HG03342 (cell line): ENCODE measurements around the gene SMYD3.

Experiments
- ATAC-seq: cut with Tn5 transposase; IDR thresholded peaks from one replicate; pipeline ENCODE4 v1.9.1; 2021; ENCODE audit warnings: mild to moderate bottlenecking, moderate library complexity; ENCODE audit not compliant: unreplicated experiment

The SMYD3 gene

DNA sequence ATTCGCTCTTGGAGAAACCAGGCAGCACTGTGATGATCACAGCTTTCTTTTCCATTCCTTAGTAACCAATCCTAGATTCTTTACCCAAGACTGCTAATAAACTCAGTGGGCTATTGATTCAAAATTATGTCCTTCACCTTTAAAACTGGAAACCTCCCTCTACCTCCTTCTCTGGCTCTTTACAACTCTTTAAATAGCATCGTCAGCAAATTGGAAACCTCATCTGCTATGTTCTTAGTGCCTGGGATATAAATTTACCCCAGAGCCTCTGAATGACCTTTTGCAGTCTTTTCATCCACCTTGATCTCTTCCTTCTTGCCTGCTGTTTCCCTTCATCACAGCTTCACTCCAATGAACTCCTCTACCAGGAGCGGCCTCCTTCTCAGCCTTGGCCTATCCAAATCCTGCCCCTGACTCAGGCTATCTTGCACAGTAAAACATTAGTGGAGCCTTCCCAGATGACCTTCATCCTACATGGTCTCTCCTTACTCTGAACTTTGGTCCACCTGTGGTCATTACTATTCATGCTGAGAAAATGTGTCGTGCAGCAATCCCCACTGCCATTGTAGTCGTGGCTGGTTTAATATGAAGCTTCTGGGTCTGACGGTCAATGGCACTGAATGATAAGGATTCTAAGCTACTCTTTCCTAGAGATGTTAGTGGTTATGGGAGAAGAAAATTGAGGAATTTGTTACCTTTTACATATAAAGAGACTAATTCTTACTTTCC, 644.1 kb downstream of the SMYD3 start:
- ATAC-seq: no peak

DNA sequence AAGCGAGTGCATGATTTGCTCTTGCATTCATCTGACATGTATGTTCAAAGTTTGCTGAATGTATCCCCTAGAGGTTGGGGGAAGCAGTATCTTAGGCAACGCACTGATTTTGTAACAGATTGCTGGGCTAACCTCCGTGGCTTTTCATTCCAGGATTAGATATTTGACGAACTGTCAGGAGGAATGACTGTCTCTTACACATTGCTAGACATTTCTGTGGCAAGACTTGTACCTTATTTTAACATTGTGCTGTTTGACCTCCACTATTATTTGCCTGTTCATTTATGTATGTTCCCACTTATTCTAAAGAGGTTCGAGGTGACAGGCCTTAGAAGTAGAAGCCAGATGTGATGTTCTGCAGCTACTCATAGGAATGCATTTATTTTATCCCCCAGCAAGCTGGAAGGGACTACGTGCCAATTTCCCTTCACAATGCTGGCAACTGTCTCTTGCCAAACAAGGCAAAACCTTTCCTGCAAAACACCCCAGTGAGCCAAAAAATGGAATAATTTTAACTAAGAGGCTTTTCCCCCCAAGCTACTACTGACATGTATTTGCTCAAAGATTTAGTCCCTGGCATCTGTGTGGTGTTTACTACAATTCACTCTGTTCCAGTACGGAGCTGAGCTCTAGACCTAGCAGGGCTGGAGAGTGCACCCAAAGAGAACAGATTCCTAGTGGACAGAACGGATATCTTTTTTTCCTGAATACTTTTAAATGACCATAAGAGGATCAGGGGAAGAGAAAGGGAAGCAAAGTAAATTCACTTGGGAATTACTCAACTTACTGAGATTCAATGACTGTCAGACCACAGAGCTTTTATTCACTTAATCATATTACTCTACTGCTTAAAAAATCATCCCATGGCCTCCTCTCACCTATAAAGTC, 646.2 kb downstream of the SMYD3 start:
- ATAC-seq: no peak

DNA sequence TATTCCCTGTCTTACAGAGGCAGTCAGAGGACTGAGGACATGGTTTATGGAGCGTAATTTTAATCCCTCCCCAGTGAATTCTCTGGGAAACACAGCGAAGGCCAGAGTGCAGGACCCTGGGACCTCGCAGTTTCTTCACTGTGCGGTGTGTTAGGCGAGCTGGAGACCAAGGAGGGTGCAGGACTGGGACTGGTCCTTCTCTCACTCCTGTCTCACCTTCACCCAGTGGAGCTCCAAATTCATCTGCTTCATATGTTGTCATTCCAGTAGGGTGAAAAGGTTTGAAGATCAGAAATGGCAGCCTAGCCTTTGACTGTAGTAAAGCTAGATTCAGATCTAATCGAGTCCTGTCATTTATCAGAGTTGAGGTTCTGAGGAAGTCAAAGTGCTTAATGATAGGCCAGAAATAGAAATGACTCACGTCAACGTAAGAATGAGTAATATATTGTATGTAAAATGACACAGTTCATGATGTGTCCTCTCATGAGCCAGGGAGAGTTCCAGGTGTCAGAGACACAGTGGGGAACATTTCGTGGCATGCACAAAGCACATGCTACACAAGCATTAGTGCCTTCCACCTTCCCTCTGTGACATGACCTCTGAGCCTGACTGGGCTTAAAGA, 647.5 kb downstream of the SMYD3 start:
- no peak for ATAC-seq

DNA sequence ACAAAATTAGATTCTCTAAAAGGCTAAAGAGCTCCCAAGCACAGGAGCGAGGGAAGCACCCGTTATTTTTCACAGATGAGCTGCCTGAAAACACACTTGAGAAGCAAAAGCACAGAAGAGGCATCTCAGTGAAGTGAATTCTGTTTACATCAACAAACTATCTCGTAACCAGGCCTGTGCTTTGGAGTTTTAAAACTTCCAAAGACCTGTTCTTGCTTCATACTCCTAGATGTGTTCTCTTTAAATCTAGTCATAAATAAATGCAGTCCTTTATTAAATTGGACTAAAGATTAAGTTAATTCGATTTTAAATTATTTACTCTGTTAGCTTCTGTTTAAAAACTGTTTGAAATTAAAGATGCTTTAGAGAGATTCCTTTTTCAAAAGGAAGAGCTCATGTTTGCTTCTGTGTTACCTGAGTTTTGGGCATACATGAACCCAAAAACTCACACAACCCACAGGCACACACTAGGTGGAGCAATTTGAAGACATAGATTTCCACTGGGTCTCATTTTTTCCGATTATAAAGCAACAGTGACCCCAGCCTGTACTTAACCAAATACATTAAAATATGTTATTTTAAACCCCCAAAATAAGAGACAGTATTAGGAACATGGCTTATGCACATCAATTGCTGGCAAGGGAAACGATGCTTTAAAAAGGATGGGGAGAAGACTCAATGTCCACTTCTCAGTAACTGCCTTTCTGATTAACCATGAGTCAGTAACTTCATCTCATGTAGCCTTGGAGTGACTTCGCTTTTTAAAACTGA, 648.2 kb downstream of the SMYD3 start:
- ATAC-seq: no peak

DNA sequence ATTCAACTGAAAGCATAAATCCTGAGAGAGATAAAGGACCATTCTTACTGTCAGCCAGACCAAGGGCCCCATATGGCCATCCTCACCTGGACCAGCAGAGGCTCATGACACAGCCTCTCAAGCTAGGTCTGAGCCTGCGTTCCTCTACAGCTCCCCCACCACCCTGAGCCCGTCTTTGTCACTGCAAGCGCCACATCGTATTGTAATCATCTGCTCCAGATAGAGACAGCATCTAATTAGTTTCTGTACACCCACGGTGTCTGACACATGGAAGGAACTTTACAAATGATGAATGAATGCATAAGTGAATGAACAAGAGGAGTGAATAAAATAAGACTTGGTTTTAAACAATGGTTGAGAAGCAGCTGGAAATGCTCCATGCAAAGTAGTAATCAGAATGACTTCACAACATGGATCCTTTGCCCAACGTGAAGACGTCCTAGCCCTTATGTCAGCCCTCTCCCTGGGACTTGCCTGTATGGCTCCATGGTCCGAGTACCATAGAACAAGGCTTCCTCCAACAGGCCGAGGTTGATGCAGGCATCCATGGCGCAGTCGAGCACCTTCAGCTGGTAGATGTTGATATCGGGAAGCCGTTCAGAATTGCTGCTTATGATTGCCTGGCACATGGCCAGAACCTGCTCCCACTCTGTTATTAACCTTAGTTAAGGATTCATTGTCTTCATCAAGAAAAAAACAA, 648.9 kb downstream of the SMYD3 start:
- no peak for ATAC-seq

DNA sequence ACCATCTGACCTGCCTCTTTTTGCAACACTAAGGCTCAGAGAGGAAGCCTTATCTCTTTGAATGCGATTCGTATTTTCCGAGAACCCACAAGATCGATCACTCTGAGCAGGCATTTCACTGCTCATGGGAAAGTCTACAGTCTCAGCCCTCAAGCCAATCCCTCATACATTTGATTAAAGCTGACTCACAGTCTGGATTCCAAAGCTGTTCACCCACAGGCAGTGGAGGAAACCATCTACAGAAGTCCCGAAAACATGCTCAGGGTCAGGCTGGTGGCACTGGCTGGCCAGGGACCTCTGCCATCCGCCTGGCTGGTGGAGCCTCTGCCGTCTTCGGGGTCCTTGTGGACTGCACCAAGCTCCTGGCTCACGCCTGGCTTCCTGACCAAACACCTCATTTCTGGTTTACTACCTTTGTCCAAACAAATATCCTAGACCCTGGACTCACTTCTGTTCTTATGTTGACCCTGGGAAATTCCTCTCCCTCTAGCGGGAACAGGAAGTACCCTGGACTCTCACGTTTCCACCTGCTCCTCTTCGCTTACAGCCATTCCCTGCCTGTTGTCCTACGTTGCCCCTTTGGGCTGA, 650.0 kb downstream of the SMYD3 start:
- ATAC-seq: no peak

DNA sequence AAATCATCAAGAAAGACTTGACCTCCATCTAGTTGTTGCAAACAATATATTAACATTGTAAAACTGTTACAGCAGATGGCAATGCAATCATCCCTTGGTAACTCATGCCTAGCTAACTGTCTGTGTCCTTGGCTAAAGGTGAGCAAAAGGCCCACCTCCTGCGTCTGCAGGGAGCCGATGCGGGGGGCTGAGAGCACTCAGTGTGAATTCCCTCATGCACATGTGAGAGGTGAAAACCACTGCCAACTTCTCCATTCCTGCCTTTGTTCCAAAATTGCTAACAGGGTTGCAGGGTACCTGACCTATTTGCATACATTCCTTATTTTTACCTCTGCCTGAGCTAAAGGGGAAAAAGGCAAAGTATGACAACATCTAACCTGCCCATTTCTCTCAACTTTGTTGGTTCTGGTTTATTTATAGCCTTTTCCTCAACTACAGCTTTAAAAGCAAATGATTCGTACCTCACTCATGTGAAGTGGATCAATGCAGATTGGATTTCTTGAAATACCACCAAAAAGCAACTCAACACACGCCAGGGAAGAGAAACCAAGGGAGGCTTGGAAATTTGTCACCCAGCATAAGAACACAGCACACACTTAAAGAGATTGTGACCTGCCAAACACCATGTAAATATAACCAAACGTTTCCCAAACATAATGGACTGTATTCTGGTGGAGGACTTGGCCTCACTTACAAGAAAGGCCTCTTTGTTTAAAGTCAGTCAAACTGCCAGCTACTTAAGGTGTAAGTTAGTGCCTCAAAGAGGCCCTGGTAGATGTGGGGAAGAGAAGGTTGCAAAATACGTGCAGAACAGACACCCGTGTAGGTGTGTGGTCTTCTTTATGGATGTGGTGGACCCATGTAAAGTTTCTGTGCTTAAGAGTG, 651.0 kb downstream of the SMYD3 start:
- ATAC-seq: no peak

DNA sequence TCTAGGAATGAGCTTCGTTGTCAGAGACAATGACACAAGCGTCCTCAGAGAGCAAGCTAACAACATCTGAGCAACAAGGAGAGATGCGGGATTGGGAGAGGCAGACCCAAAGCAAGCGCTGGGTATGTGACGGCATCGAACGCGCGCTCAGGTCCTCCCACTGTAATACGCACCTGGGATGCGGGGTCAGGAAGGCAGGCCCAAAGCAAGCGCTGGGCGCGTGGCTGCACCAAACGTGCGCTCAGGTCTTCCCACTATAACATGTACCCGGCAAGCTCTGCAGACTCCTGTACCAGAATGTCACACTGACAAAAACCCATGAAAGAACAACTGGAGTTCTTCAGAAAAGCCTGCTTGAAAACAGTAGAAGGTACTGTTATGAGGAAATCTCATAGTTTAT, 653.8 kb downstream of the SMYD3 start:
- ATAC-seq: no peak

DNA sequence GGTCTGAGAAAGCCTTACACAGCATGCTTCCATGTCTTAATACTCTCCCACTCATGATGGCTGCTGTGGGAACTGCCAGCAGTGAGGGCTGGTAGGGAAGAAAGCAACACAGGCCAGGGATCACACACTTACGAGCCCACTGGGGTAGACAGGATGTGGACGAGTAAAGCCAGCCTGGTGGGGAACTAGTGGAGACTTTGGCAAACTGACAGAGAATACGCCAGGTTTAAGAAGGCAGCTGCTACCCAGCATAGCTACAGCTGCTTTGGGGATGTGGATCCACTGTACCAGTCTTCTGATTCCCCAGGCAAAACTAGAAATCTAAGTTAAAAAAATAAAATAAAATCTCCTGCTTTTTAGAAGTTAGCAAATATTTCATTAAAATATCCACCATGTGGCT, 664.0 kb downstream of the SMYD3 start:
- ATAC-seq: no peak

DNA sequence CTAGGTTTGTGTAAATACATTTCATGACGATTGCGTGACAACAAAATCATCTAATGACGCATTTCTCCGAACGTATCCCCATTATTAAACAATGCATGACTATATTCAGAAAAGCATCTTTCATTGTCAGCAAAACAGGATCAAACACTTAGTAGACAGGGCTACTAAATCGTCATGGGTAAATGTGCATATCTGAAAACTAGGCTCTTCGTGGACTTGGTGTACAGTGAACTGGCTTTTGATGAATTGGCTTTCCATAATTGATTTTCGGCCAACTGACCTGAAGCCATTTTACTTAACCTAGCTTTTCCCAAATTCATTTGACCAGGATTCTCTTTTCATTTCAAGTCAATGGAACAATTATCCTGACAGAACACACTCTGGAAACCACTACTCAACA, 665.0 kb downstream of the SMYD3 start:
- ATAC-seq: no peak

DNA sequence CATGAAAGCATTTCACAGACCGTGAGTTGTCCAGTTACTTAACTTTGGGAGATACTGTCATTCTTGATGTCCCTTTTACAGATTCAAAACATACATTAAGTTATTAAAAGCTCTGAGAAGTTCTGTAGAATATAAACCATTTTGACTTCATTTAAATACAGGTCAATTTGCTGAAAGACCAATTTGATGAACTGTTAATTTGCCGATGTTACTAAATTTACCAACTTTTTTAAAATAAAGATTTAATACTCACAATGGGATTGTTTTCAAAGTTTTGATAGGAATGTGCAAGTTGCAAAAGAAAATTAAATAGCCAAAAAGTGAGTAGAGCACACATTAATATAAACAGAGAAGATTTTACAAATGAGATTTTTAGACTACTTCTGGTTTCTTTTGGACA, 666.1 kb downstream of the SMYD3 start:
- ATAC-seq: no peak

DNA sequence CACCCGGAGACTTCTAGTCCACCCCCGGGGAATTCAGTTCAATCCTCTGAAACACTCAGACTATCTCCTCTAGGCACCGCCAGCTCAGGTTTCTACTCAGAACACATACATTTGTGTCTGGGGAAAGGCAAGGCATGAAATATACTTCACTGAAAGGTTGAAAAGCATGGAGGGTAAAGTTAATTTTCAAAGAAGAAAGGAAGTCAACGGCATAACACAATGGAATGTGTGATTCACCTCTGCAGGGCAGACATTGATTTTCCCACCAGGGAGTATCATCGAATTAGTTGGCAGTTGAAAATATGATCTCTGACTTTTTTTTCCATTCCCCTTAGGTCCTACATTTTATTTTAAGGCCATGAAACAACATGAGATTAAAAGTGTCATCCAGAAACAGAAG, 669.4 kb downstream of the SMYD3 start:
- no peak for ATAC-seq

DNA sequence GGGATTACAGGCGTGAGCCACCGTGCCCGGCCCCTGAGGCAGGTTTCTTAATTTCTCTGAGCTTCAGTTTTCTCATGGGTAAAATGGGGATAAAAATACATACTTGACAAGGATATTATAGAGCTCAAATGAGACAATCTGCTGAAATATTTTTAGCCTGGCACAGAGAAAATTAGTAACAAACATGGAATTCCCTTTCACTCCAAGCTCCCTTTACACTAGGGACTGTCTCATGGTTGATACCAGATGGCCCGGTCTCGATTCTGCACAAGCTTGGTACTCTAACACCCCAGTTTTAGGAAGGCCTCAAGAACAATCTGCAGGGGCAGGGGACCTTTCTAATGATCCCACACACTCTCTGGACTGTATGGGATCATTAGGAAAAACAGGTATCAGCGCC, 671.7 kb downstream of the SMYD3 start:
- no peak for ATAC-seq

DNA sequence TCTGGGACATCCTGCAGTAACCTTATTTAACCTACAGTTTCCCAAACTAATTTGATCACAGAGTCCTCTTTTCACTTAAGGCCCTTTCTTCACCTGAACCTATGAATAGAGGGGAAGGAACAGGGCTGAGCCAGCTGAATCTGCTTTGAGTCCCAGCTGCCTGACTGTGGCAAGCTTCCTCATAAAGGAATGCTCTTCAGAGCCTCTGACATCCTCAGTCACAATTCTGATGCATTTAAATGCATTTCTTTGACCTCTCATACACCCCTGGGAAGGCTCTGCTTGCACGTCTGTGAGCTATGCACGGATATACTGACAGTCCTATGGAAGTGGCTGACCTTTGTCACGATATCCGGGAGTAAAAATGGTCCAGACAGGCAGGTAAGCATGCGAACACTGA, 673.1 kb downstream of the SMYD3 start:
- ATAC-seq: no peak

DNA sequence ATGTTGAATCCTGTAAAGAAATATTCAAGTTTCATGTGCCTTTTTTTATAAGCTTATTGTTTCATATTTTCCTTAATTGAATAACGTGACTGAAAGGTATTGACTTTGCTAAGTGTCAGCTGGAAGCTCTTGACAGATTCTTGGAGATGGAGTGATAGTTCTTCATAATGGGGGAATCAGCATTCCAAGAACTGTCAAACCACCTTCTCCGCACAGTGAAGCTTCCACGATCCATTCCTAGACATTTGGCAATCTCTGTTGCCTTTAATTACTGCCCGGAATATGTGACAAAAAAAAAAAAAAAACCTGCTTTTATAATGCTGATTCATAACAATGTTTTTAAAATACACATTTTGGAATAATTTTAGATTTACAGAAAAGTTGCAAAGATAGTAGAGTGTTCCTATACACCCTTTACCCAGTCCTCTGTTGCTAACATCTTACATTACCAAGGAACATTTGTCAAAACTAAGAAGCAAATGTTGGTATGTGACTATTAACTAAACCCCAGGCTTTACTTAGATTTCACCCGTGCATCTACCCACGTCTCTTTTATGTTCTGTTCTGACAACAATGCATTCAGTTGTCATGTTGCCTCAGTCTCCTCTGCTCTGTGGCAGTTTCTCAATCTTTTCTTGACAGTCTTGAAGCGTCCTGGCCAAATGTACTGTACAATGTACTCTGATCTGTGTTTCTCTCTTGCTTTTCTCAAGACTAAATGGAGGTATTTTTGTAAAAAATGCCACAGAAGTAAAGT, 674.1 kb downstream of the SMYD3 start:
- no peak for ATAC-seq

DNA sequence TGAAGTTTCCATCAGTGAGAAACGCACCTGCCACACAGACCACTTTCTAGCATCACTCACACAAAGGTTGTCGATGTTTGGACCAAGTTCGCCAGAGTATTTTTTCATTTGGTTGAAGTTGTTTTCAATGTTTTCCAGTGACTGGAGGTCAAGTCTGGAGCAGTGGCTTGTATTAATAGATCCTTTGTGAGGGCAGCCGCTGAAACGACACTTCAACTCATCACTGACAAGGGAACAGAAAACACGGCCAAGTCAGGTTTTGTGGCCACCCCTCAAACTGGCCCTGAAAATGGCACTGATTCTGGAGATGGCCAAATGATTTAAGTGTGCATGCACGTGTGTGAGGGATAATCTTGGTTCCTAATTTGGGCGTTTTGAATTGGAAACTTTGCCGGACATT, 675.6 kb downstream of the SMYD3 start:
- no peak for ATAC-seq

DNA sequence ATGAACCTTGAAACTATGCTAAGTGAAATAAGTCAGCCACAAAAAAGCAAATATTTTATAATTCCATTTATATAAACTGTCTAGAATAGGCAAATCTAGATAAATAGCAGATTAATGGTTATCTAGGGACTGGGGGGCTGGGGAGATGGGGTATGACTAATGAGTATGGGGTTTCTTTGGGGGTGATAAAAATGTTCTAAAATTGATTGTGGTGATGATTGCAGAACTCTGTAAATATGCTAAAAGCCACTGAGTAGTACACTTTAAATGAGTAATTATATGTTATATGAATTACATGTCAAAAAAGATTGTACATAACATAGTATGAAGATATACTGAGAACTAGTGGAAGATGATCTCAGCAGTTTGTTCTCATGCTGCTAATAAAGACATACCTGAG, 677.3 kb downstream of the SMYD3 start:
- ATAC-seq: no peak

DNA sequence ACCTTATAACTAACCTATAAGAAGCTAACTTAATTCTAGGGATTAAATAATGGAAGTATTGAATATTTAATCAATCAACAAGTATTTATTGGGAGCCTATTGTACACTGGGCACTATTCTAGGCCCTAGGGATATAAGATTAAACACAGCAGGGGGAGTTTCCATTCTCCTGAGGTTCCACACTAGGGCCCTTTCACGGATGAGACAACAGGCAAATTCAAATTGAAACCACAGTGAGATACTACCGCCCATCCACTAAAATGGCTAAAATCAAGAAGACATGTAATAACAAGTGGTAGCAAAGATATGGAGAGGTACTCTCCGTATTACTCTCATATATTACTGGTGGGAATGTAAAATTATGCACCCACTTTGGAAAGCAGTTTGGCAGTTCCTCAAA, 677.9 kb downstream of the SMYD3 start:
- ATAC-seq: no peak
